AG08396 (cell line): ENCODE data around the gene CEP85L.

Experiments
- DNase-seq: peaks from one replicate; pipeline ENCODE4 v3.0.0; 2012; ENCODE audit warnings: low spot score, mixed read lengths

The CEP85L gene

GRCh38 chr6:118621799-118622470, 29.5 kb downstream of the CEP85L start:
- DNase-seq = no peak

GRCh38 chr6:118620202-118620601, 31.2 kb downstream of the CEP85L start:
- DNase-seq = no peak

- DNase-seq = peak; percentile 52
These were observed 32.6 kb downstream of the CEP85L start for GRCh38 chr6:118618676-118619377.

GRCh38 chr6:118617417-118617816, 34.0 kb downstream of the CEP85L start:
- DNase-seq = no peak

GRCh38 chr6:118611334-118611733, 40.1 kb downstream of the CEP85L start:
- DNase-seq = no peak

GRCh38 chr6:118606858-118607257, 44.5 kb downstream of the CEP85L start:
- no peak for DNase-seq

GRCh38 chr6:118606268-118606667, 45.1 kb downstream of the CEP85L start:
- no peak for DNase-seq

- no peak for DNase-seq
These were observed 48.0 kb downstream of the CEP85L start for GRCh38 chr6:118603372-118603771.

GRCh38 chr6:118602300-118602699, 49.1 kb downstream of the CEP85L start:
- DNase-seq = no peak

GRCh38 chr6:118598324-118598723, 53.1 kb downstream of the CEP85L start:
- no peak for DNase-seq

GRCh38 chr6:118597636-118598035, 53.8 kb downstream of the CEP85L start:
- DNase-seq = no peak

GRCh38 chr6:118596774-118597320, 54.5 kb downstream of the CEP85L start:
- DNase-seq = no peak

GRCh38 chr6:118594877-118595276, 56.5 kb downstream of the CEP85L start:
- no peak for DNase-seq

- DNase-seq = no peak
These were observed 59.5 kb downstream of the CEP85L start for GRCh38 chr6:118591897-118592296.

GRCh38 chr6:118589649-118590365, 61.6 kb downstream of the CEP85L start:
- no peak for DNase-seq

- peak; percentile 7 for DNase-seq
These were observed 62.2 kb downstream of the CEP85L start for GRCh38 chr6:118589186-118589585.

GRCh38 chr6:118588626-118589025, 62.8 kb downstream of the CEP85L start:
- DNase-seq = no peak

- DNase-seq = no peak
These were observed 64.5 kb downstream of the CEP85L start for GRCh38 chr6:118586746-118587485.

GRCh38 chr6:118584911-118585310, 66.5 kb downstream of the CEP85L start:
- no peak for DNase-seq

- peak; percentile 31 for DNase-seq
These were observed 69.9 kb downstream of the CEP85L start for GRCh38 chr6:118581489-118581959.

- peak; percentile 56 for DNase-seq
These were observed 70.6 kb downstream of the CEP85L start for GRCh38 chr6:118580585-118581419.
